SJSA1 (cell line): ENCODE measurements around the gene ECHDC3. TPM values are rescaled to one million over a fixed set of nuclear protein-coding genes. Genes with fewer than 3 reads are reported as not detected.

Experiments used
- DNase-seq, 2 experiments: peaks; one replicate each; pipeline ENCODE4 v3.0.0-alpha.2; 2015 to 2020; ENCODE audit warnings: low spot score in 2 of 2, low read depth in 1 of 2
- H3K27ac ChIP-seq: fragments of 250-450 bp; sonication (Bioruptor Pico); 2 replicates; pipeline ENCODE4 v1.5.1; 2020; ENCODE audit warnings: mild to moderate bottlenecking, moderate library complexity
- H3K27me3 ChIP-seq: fragments of 250-450 bp; sonication (Bioruptor Pico); replicated peaks from 2 replicates; pipeline ENCODE4 v1.5.1; 2020; ENCODE audit warnings: mild to moderate bottlenecking, moderate library complexity
- H3K36me3 ChIP-seq: fragments of 250-450 bp; sonication (Bioruptor Pico); 2 replicates; pipeline ENCODE4 v1.5.1; 2020; ENCODE audit warnings: mild to moderate bottlenecking
- H3K4me1 ChIP-seq: fragments of 250-450 bp; sonication (Bioruptor Pico); replicated peaks from 2 replicates; pipeline ENCODE4 v1.6.1; 2021; ENCODE audit warnings: mild to moderate bottlenecking
- H3K4me3 ChIP-seq: fragments of 250-450 bp; sonication (Bioruptor Pico); 2 replicates; pipeline ENCODE4 v1.5.1; 2020; ENCODE audit warnings: mild to moderate bottlenecking
- H3K9me3 ChIP-seq: fragments of 250-450 bp; sonication (Bioruptor Pico); replicated peaks from 2 replicates; pipeline ENCODE4 v1.5.1; 2020; ENCODE audit warnings: mild to moderate bottlenecking
- total RNA-seq: library from RNA; depleted of rRNA; stranded (reverse); fragments of >200 nt; shearing (Covaris generic); gene quantifications from 2 replicates; pipeline ENCODE4 v1.2.3, GENCODE V29; 2014

The ECHDC3 gene
- total RNA-seq, 1 experiment from 2014 or later = 25.7 TPM

GRCh38 chr10:11746883-11747539 lies 4.8 kb downstream of the ECHDC3 start:
- no peak for DNase-seq
- Histone ChIP-seq H3K36me3 (peaks cover 50% of the 10 kb centered on the region), H3K27ac (no peak overlapping the region), H3K27me3 (no peaks in the 10 kb centered on the region), H3K4me1 (peaks cover 13% of the 10 kb centered on the region), H3K4me3 (no peak overlapping the region), H3K9me3 (no peaks in the 10 kb centered on the region)

DNA sequence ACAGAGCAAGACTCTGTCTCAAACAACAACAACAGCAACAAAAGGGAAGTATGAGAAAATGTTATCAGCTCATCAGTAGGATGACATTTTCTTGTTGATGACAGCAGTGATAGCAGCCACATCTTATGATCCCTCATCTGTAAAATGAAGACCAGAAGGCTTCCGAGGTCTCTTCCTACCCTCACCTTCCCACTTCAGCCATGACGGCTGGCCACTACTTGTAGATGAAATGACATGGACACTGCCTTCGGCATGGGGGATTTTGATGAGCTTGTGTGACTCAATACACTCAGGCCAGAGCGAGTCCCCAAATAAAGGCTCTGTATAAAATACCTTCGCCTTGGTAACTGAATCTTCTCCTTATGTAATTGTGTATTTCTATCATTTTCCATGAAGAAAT lies 6.7 kb downstream of the ECHDC3 start:
- no peaks in the 10 kb centered on the region for H3K4me1 ChIP-seq
- no peaks in the 10 kb centered on the region for H3K27me3 ChIP-seq
- peaks cover 42% of the 10 kb centered on the region for H3K36me3 ChIP-seq
- no peak for DNase-seq
- H3K27ac ChIP-seq = no peak overlapping the region
- no peaks in the 10 kb centered on the region for H3K9me3 ChIP-seq
- no peak overlapping the region for H3K4me3 ChIP-seq

- Histone ChIP-seq H3K27ac (no peak overlapping the region), H3K27me3 (no peaks in the 10 kb centered on the region), H3K4me3 (no peak overlapping the region), H3K4me1 (no peaks in the 10 kb centered on the region), H3K36me3 (peaks cover 42% of the 10 kb centered on the region), H3K9me3 (no peaks in the 10 kb centered on the region)
- DNase-seq = no peak
Observed at GRCh38 chr10:11750420-11750819, 8.2 kb downstream of the ECHDC3 start.

DNA sequence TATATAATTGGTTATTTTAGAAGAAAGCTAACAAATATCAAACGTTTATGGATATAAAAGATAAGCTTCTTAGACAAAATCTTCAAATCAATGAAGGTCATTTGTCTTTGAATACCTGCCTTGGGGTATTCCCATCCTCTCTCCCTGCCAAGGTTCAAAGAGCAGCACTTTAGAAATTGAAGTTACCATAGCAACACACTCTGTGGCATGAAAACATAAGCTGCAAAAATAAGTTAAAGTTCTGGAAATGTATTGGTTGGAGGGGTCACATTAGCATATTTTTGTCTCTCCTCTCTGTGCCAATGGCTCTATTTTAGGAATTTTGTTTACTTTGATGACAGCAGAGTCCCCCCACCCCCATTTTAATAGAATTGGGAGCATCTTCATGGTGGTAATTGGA lies 12.0 kb downstream of the ECHDC3 start:
- Histone ChIP-seq H3K27me3 (no peaks in the 10 kb centered on the region), H3K36me3 (peaks cover 34% of the 10 kb centered on the region), H3K4me1 (no peaks in the 10 kb centered on the region), H3K9me3 (no peaks in the 10 kb centered on the region), H3K27ac (no peak overlapping the region), H3K4me3 (no peak overlapping the region)
- no peak for DNase-seq

DNA sequence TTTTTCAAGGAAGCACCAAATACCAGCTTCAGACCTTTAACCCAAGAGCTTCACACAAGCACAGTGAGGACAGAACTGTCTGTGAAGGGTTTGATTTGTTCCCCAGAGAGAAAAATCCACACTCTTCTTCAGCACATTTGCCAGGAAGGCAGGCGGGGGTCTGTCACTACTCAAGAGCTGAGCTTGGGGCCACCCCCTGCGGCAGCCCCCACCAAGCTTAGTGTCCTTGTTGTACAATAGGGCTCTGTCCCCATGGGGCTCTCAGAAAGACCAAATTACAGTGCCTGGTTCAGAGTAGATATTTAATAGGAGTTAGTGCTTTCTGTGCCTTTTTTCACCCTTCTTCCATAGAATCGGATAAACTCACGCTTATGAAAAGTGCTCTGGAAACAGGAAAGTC lies 12.4 kb downstream of the ECHDC3 start:
- no peaks in the 10 kb centered on the region for H3K9me3 ChIP-seq
- H3K27ac ChIP-seq = no peak overlapping the region
- no peak for DNase-seq
- H3K36me3 ChIP-seq = peaks cover 31% of the 10 kb centered on the region
- H3K4me3 ChIP-seq = no peak overlapping the region
- H3K4me1 ChIP-seq = no peaks in the 10 kb centered on the region
- no peaks in the 10 kb centered on the region for H3K27me3 ChIP-seq

GRCh38 chr10:11755512-11756263 lies 13.5 kb downstream of the ECHDC3 start:
- no peak overlapping the region for H3K4me3 ChIP-seq
- H3K27me3 ChIP-seq = no peaks in the 10 kb centered on the region
- H3K36me3 ChIP-seq = peaks cover 26% of the 10 kb centered on the region
- no peak overlapping the region for H3K27ac ChIP-seq
- no peaks in the 10 kb centered on the region for H3K4me1 ChIP-seq
- no peaks in the 10 kb centered on the region for H3K9me3 ChIP-seq
- no peak for DNase-seq

DNA sequence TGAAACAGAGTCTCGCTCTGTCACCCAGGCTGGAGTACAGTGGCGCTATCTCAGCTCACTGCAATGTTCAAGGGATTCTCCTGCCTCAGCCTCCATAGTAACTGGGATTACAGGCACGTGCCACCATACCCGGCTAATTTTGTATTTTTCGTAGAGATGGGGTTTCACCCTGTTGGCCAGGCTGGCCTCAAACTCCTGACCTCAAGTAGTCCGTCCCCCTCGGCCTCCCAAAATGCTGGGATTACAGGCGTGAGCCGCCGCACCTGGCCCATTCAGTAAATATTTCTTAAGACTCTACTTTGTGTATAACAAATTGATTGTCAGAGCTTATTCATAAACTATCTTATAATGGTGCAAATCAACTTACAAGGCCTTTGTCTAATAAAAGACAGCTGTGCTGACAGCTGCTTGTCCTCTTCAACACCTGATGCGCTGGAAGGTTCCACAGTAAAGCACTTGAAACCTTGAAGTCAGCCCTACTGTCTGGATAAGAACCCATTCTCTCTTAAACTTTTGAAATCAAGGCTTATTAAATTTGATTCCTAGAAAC lies 14.7 kb downstream of the ECHDC3 start:
- no peaks in the 10 kb centered on the region for H3K27me3 ChIP-seq
- DNase-seq = no peak
- peaks cover 20% of the 10 kb centered on the region for H3K36me3 ChIP-seq
- H3K27ac ChIP-seq = no peak overlapping the region
- H3K9me3 ChIP-seq = no peaks in the 10 kb centered on the region
- no peaks in the 10 kb centered on the region for H3K4me1 ChIP-seq
- H3K4me3 ChIP-seq = no peak overlapping the region

DNA sequence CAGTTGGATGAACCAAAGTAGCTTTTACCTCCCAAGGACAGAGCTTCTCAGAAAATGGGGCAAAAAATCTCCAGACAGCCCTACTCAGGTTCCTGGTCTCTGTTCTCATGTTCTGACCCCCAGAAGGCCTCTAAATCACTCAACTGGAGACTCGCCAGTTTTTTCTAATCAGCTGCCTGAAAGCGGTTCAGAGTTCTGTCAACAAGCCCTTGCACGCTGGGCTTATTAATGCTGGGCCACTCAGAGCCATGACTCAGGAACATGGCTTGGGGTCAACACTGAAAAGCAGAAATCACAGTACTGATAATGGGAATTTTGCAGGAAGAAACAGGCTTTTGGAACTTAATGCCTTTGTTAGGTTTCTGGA lies 15.3 kb downstream of the ECHDC3 start:
- H3K9me3 ChIP-seq = no peaks in the 10 kb centered on the region
- H3K27ac ChIP-seq = no peak overlapping the region
- no peak overlapping the region for H3K4me3 ChIP-seq
- peaks cover 19% of the 10 kb centered on the region; the same call in 1 of the 2 replicates for H3K36me3 ChIP-seq
- H3K27me3 ChIP-seq = no peaks in the 10 kb centered on the region
- no peaks in the 10 kb centered on the region for H3K4me1 ChIP-seq
- no peak for DNase-seq

DNA sequence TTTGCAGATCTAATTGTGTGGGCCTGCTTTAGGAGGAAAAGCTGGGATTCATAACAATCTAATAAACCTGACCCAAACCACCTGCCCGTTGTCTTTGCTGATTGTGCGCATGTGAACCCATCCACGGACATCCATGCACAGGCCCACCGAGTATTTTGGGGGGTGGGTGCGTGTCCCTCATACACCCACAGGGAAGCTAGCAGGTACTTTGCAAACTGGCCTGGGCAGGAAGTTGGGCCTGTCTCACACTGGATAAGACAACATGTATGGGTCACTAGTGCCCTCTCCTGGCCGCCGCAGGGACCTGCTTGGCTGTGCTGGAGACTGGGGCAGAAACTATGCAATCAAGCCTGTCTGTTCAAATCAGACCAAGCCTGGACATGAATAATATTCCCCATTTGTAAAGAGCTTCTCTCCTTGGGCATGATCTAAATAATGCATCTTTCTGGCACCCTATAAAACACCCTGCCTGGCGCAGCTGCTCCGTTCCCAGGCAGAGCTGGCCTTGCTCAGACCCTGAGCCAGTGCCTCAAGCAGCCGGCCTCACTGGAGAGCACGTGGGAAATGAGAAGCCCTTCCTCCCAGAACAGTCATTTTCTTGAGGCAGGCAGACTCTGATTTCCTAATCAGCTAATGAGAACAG lies 15.8 kb downstream of the ECHDC3 start:
- Histone ChIP-seq H3K36me3 (peaks cover 19% of the 10 kb centered on the region; the same call in 1 of the 2 replicates), H3K27ac (no peak overlapping the region), H3K4me3 (no peak overlapping the region), H3K9me3 (no peaks in the 10 kb centered on the region), H3K4me1 (no peaks in the 10 kb centered on the region), H3K27me3 (no peaks in the 10 kb centered on the region)
- peak; percentile 58 to 79 for DNase-seq

DNA sequence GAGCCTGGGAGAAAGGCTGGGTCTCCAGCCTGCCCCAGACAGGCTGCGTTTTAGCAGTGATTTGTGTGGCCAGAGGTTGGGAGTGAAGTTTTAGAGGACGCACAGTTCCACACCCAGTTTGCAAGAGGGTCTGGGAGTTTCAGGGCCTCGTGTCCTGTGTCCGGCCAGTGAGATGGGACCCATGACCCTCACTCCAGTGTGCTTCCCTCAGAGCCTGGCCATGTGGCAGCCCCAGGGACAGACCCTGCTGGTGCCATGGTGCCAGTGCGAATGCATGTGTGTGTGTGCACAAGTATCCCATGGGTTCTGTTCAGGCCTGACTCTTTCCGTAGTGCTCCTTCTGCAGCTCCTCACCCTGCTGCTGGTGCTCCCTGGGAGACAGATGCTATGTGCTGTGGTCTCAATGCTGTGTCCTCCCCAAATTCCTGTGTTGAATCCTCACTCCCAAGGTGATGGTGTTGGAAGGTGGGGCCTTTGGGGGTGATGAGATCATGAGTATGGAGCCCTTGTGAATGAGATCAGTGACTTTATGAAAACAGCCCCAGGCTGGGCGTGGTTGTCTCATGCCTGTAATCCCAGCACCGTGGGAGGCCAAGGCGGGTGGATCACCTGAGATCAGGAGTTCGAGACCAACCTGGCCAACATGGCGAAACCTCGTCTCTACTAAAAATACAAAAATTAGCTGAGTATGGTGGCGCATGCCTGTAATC lies 16.5 kb downstream of the ECHDC3 start:
- no peak overlapping the region for H3K27ac ChIP-seq
- H3K4me3 ChIP-seq = no peak overlapping the region
- H3K27me3 ChIP-seq = no peaks in the 10 kb centered on the region
- no peaks in the 10 kb centered on the region for H3K9me3 ChIP-seq
- DNase-seq = no peak
- H3K36me3 ChIP-seq = peaks cover 24% of the 10 kb centered on the region
- no peaks in the 10 kb centered on the region for H3K4me1 ChIP-seq

DNA sequence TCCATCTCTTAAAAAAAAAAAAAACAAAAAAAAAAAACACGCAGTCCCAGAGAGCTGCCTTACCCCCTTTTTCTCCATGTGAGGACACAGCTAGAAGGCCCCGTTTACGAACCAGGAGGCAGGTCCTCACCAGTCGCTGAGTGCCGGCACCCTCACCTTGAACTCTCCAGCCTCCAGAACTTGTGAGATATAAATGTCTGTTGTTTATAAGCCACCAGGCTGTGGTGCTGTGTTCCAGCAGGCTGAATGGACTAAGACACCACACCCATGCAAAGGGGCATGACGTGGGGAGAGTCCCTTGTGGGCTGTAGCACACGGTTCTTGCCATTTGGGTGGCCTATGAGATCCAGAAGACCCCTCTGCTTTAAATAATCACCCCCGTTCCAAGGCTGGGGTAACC lies 17.2 kb downstream of the ECHDC3 start:
- DNase-seq = no peak
- no peaks in the 10 kb centered on the region for H3K27me3 ChIP-seq
- H3K4me3 ChIP-seq = no peak overlapping the region
- H3K27ac ChIP-seq = no peak overlapping the region
- H3K9me3 ChIP-seq = no peaks in the 10 kb centered on the region
- peaks cover 18% of the 10 kb centered on the region for H3K36me3 ChIP-seq
- no peaks in the 10 kb centered on the region for H3K4me1 ChIP-seq

- H3K27me3 ChIP-seq = no peaks in the 10 kb centered on the region
- no peak overlapping the region for H3K4me3 ChIP-seq
Observed at GRCh38 chr10:11760151-11760550, 18.0 kb downstream of the ECHDC3 start.

DNA sequence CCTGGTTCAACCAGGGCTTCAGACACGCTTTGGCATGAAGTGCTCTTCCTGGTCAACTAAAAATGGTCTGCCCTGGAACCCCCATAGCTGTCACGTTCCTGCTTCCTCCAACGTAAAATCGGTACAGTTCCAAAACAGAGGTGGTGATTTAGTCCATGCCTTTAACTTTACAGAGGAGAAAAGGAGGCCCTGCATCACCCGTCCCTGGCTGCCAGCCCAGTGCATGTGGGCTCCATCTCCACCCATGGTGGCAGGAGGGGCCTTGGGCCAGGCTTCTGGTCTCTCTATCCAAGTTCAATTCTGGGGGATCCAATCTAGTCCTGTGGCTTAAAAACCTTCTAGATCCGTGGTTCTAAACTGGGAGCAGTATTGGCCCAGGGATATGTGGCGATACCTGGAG lies 18.7 kb downstream of the ECHDC3 start:
- Histone ChIP-seq H3K9me3 (no peaks in the 10 kb centered on the region), H3K27me3 (no peaks in the 10 kb centered on the region), H3K36me3 (peaks cover 17% of the 10 kb centered on the region), H3K4me3 (no peak overlapping the region), H3K27ac (no peak overlapping the region), H3K4me1 (no peaks in the 10 kb centered on the region)
- DNase-seq = no peak

More at GRCh38 chr10:11760151-11760550, 18.0 kb downstream of the ECHDC3 start:
- H3K4me1 ChIP-seq = no peaks in the 10 kb centered on the region
- no peaks in the 10 kb centered on the region for H3K9me3 ChIP-seq
- no peak overlapping the region for H3K27ac ChIP-seq
- no peak for DNase-seq
- H3K36me3 ChIP-seq = peaks cover 17% of the 10 kb centered on the region
